Astrocyte (in vitro differentiated cells and primary cell): ENCODE data around the gene RGL1. TPM values are rescaled to one million over a fixed set of nuclear protein-coding genes. Genes with fewer than 3 reads are reported as not detected.

Experiments used
- DNase-seq: peaks from one replicate; pipeline ENCODE4 v3.0.0-alpha.2; 2010; ENCODE audit warnings: low read depth
- FAIRE-seq: peaks from 2 replicates; lab custom pipeline; 2011; peaks lifted over from hg19 to GRCh38; lab: Jason Lieb, UNC
- H2AFZ ChIP-seq: 2 replicates; pipeline ENCODE4 v1.6.0; 2012; ENCODE audit warnings: low read depth, low read length, inconsistent platforms
- H3K27ac ChIP-seq: 2 replicates; pipeline ENCODE4 v1.5.1; 2011; ENCODE audit warnings: low read depth, low read length, inconsistent platforms
- H3K27me3 ChIP-seq: 2 replicates; pipeline ENCODE4 v1.6.0; 2011; ENCODE audit warnings: low read length, inconsistent platforms; ENCODE audit not compliant: insufficient read depth
- H3K36me3 ChIP-seq: 2 replicates; pipeline ENCODE4 v1.5.1; 2011; ENCODE audit warnings: low read length, inconsistent platforms; ENCODE audit not compliant: insufficient read depth
- H3K4me1 ChIP-seq: 2 replicates; pipeline ENCODE4 v1.5.1; 2011; ENCODE audit warnings: low read length, inconsistent platforms; ENCODE audit not compliant: insufficient read depth
- H3K4me2 ChIP-seq: 2 replicates; pipeline ENCODE4 v1.6.0; 2012; ENCODE audit warnings: low read length, inconsistent platforms
- H3K4me3 ChIP-seq: 2 replicates; pipeline ENCODE4 v1.5.1; 2011; ENCODE audit warnings: low read depth, mild to moderate bottlenecking, low read length, inconsistent platforms; ENCODE audit not compliant: insufficient read depth
- H3K79me2 ChIP-seq: 2 replicates; pipeline ENCODE4 v1.6.0; 2012; ENCODE audit warnings: mild to moderate bottlenecking, low read length, inconsistent platforms; ENCODE audit not compliant: insufficient read depth
- H3K9ac ChIP-seq: 2 replicates; pipeline ENCODE4 v1.6.0; 2012; ENCODE audit warnings: mild to moderate bottlenecking, low read length, inconsistent platforms
- H3K9me3 ChIP-seq: 2 replicates; pipeline ENCODE4 v1.5.1; 2012; ENCODE audit warnings: low read depth, mild to moderate bottlenecking, low read length, inconsistent platforms; ENCODE audit not compliant: insufficient read depth
- H4K20me1 ChIP-seq: 2 replicates; pipeline ENCODE4 v1.6.0; 2012; ENCODE audit warnings: low read length, inconsistent platforms; ENCODE audit not compliant: insufficient read depth
- H3K27ac Mint-ChIP-seq: one replicate; pipeline ENCODE4 v1.8.0; 2021; ENCODE audit warnings: mild to moderate bottlenecking, mixed read lengths; ENCODE audit not compliant: unreplicated experiment
- H3K27me3 Mint-ChIP-seq: one replicate; pipeline ENCODE4 v1.8.0; 2021; ENCODE audit warnings: low read depth, mixed read lengths; ENCODE audit not compliant: unreplicated experiment
- H3K36me3 Mint-ChIP-seq: one replicate; pipeline ENCODE4 v1.8.0; 2021; ENCODE audit warnings: low read depth, mixed read lengths; ENCODE audit not compliant: unreplicated experiment
- H3K4me1 Mint-ChIP-seq: one replicate; pipeline ENCODE4 v1.8.0; 2021; ENCODE audit warnings: low read depth, mixed read lengths; ENCODE audit not compliant: unreplicated experiment
- H3K4me3 Mint-ChIP-seq: one replicate; pipeline ENCODE4 v1.8.0; 2021; ENCODE audit warnings: mild to moderate bottlenecking, moderate library complexity, mixed read lengths; ENCODE audit not compliant: unreplicated experiment
- H3K9me3 Mint-ChIP-seq: one replicate; pipeline ENCODE4 v1.8.0; 2021; ENCODE audit warnings: mild to moderate bottlenecking, mixed read lengths; ENCODE audit not compliant: unreplicated experiment
- EZH2 ChIP-seq: IDR thresholded peaks from 2 replicates; pipeline ENCODE4 v1.6.1; 2012; ENCODE audit warnings: mild to moderate bottlenecking, low read length, inconsistent platforms; ENCODE audit not compliant: insufficient read depth
- total RNA-seq: library from RNA; stranded (reverse); gene quantifications from 2 replicates; pipeline ENCODE4 v1.2.1, GENCODE V29; 2021
- TF ChIP-seq, protein P1 (sequence below): IDR thresholded peaks from 2 replicates; pipeline ENCODE4 v1.5.1; 2011; ENCODE audit warnings: low read depth, mild to moderate bottlenecking, inconsistent platforms, low read length, moderate library complexity; ENCODE audit not compliant: insufficient read depth

The RGL1 gene
- total RNA-seq, 1 donor from 2014 or later, result 10.1 TPM

DNA sequence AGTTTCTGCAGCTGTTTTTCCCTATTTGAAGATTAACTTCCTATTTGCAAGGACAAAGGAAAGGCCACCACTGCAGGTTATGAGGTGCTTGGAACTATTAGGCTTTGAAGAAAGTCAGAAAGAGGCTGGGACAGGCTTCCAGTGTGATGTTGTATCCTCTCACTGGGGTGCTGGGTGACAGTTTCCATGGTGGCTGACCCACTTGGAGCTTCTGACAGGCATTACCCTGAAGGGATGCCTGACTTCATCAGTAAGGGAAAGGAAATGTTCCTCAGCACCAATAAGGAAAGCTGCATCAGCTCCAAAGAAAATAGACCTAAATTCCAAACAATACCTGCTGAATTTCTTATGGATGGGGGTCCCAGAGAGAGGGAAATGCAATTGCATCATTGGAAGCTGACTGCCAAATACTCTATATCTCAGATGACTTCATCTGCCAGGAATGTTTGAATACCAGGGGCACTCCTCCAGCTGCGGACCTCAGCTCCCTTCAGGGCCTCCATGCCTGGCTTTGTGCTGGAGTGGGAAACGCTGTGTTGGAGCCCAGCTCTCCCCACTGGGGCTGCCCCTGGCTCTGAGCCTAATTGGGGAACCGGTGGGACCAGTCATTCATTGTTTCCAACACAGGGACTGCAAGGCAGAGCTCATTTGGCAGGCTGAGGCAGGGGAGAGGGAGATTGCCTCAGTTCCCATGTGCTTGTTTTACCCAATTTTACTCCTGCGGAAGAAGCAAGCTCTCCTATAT lies 76.6 kb downstream of the RGL1 start:
- Histone ChIP-seq H3K27ac (peak overlapping the region; percentile 30), H3K4me2 (peak overlapping the region; percentile 38), H3K4me3 (no peak overlapping the region), H3K9ac (no peak overlapping the region), H3K27me3 (no peaks in the 10 kb centered on the region), H2AFZ (peak overlapping the region; percentile 30), H3K79me2 (no peaks in the 10 kb centered on the region), H3K9me3 (no peaks in the 10 kb centered on the region), H4K20me1 (no peaks in the 10 kb centered on the region), H3K4me1 (peaks cover 11% of the 10 kb centered on the region), H3K36me3 (peaks cover 2% of the 10 kb centered on the region)
- H3K9me3 Mint-ChIP-seq, result peaks cover 1% of the 10 kb centered on the region
- DNase-seq (peak; percentile 85), FAIRE-seq (peak; percentile 17)
- H3K4me3 Mint-ChIP-seq, result no peak overlapping the region
- H3K27ac Mint-ChIP-seq, result peak overlapping the region; percentile 90
- peaks cover 2% of the 10 kb centered on the region for H3K27me3 Mint-ChIP-seq
- peaks cover 23% of the 10 kb centered on the region for H3K4me1 Mint-ChIP-seq
- H3K36me3 Mint-ChIP-seq, result peaks cover 11% of the 10 kb centered on the region
- TF ChIP-seq EZH2, result no peak
- TF ChIP-seq, protein P1, sequence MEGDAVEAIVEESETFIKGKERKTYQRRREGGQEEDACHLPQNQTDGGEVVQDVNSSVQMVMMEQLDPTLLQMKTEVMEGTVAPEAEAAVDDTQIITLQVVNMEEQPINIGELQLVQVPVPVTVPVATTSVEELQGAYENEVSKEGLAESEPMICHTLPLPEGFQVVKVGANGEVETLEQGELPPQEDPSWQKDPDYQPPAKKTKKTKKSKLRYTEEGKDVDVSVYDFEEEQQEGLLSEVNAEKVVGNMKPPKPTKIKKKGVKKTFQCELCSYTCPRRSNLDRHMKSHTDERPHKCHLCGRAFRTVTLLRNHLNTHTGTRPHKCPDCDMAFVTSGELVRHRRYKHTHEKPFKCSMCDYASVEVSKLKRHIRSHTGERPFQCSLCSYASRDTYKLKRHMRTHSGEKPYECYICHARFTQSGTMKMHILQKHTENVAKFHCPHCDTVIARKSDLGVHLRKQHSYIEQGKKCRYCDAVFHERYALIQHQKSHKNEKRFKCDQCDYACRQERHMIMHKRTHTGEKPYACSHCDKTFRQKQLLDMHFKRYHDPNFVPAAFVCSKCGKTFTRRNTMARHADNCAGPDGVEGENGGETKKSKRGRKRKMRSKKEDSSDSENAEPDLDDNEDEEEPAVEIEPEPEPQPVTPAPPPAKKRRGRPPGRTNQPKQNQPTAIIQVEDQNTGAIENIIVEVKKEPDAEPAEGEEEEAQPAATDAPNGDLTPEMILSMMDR, result no peak

DNA sequence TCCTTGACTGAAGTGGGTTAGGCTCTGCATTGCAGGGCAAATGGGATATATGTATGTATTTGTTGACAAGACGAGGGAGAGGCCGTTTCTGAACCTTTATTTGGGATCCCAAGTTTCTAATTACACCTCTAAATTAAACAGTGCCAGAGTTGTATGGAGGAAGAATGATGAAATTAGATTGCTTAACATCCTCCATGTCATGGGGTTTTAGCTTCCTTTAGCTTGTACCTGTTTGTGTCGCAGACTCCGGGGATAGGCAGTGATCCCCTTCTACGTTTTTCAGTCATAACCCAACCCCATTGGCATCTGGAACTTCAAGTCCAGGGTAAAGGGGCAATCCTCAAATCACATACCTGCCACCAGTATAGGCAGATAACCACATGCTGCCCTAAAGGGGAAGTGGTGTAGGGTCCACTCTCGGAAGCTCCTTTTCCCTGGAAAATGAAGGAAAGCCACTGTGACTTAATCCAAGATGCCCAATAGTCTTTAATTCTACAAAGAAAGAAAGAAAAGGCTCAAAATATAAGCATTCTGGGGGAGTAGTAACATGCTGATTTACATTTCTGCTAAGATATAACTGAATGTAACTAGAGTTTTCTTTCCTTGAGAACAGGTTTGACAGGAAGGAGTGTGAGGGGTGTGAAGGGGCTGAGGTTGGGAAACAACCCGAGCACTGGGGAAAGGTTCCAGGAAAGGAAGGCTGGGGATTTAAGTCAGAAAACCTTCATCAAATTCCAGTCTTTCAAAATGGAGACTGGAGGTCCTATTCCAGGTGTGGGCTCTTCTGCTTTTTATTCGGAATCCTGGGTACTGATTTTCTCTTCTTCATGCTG lies 77.6 kb downstream of the RGL1 start:
- Histone ChIP-seq H3K27ac (peak overlapping the region; percentile 30), H3K79me2 (no peaks in the 10 kb centered on the region), H2AFZ (no peak overlapping the region), H3K4me3 (no peak overlapping the region), H3K36me3 (peaks cover 2% of the 10 kb centered on the region), H3K9ac (no peak overlapping the region), H3K27me3 (no peaks in the 10 kb centered on the region), H3K4me2 (peak overlapping the region; percentile 38), H4K20me1 (no peaks in the 10 kb centered on the region), H3K4me1 (peaks cover 14% of the 10 kb centered on the region), H3K9me3 (no peaks in the 10 kb centered on the region)
- peaks cover 1% of the 10 kb centered on the region for H3K9me3 Mint-ChIP-seq
- H3K27me3 Mint-ChIP-seq, result peaks cover 2% of the 10 kb centered on the region
- FAIRE-seq (no peak), DNase-seq (no peak)
- H3K36me3 Mint-ChIP-seq, result peaks cover 14% of the 10 kb centered on the region
- H3K27ac Mint-ChIP-seq, result peak overlapping the region; percentile 90
- TF ChIP-seq EZH2, result no peak
- TF ChIP-seq, protein P1, result no peak
- H3K4me1 Mint-ChIP-seq, result peaks cover 23% of the 10 kb centered on the region
- H3K4me3 Mint-ChIP-seq, result no peak overlapping the region
